Ishikawa (cell line): ENCODE results near the gene ACSM2B.
"Not testable (repeated sequence)": the region's sequence is repeated elsewhere in the genome, so short reads cannot be mapped to it uniquely, and the experiment has no call there.

ENCODE experiments used
- CEBPB ChIP-seq: IDR thresholded peaks from 2 replicates; pipeline ENCODE4 v1.6.1; 2012
- CREB1 ChIP-seq: IDR thresholded peaks from 2 replicates; pipeline ENCODE4 v1.6.1; 2012; ENCODE audit warnings: low read depth
- EGR1 ChIP-seq: IDR thresholded peaks from 2 replicates; pipeline ENCODE4 v1.6.1; 2012
- EP300 ChIP-seq: IDR thresholded peaks from 2 replicates; pipeline ENCODE4 v1.6.1; 2012; ENCODE audit warnings: borderline replicate concordance
- FOXM1 ChIP-seq: IDR thresholded peaks from 2 replicates; pipeline ENCODE4 v1.6.1; 2012; ENCODE audit warnings: low read depth, borderline replicate concordance
- MAX ChIP-seq: IDR thresholded peaks from 2 replicates; pipeline ENCODE4 v1.6.1; 2012
- NFIC ChIP-seq: IDR thresholded peaks from 2 replicates; pipeline ENCODE4 v1.6.1; 2012
- RAD21 ChIP-seq: IDR thresholded peaks from 2 replicates; pipeline ENCODE4 v1.6.1; 2012; ENCODE audit warnings: low read depth
- REST ChIP-seq: IDR thresholded peaks from 2 replicates; pipeline ENCODE4 v1.6.1; 2012; ENCODE audit warnings: low read depth, mild to moderate bottlenecking
- TAF1 ChIP-seq: IDR thresholded peaks from 2 replicates; pipeline ENCODE4 v1.6.1; 2012; ENCODE audit warnings: low read depth, mild to moderate bottlenecking
- TEAD4 ChIP-seq: IDR thresholded peaks from 2 replicates; pipeline ENCODE4 v1.6.1; 2012
- YY1 ChIP-seq: IDR thresholded peaks from 2 replicates; pipeline ENCODE4 v1.6.1; 2012; ENCODE audit warnings: low read depth
- ZBTB7A ChIP-seq: IDR thresholded peaks from 2 replicates; pipeline ENCODE4 v1.6.1; 2012; ENCODE audit warnings: low read depth
- TF ChIP-seq, protein P1 (sequence below): IDR thresholded peaks from 2 replicates; pipeline ENCODE4 v1.6.1; 2012

Gene ACSM2B

DNA sequence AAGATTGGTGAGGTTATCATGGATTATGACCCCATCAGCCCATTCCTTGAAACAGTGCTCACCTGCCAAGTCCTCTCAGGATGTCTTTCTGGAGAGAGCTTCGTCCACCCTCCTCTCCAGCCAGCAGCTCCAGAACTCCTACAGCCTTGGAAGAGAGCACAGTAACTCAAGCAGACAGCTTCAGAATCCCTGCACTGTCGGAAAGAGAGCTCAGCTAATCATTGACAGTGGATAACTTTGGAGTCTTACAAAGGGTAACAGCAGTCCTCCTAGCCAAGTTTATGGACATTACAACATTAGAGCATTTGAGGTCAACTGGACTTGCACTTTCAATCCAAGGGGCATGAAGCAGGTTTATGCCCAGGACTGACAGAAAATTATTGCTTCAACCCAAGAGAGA, at the start of gene ACSM2B:
ACSM2B (minus strand) TSS at position 223 of the 400 bp plus-strand sequence. CDS start 11,522 bp downstream, outside the sequence.
- TF ChIP-seq REST, RAD21, NFIC: not testable (repeated sequence)

GRCh38 chr16:20624882-20625807, 49.0 kb upstream of the ACSM2B start:
- TF ChIP-seq YY1, result no peak
- TF ChIP-seq CEBPB, result no peak
- TF ChIP-seq RAD21, result no peak
- no peak for TF ChIP-seq FOXM1
- TF ChIP-seq TAF1, result no peak
- no peak for TF ChIP-seq ZBTB7A
- TF ChIP-seq EGR1, result no peak
- TF ChIP-seq, protein P1, sequence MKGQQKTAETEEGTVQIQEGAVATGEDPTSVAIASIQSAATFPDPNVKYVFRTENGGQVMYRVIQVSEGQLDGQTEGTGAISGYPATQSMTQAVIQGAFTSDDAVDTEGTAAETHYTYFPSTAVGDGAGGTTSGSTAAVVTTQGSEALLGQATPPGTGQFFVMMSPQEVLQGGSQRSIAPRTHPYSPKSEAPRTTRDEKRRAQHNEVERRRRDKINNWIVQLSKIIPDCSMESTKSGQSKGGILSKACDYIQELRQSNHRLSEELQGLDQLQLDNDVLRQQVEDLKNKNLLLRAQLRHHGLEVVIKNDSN, result no peak
- TF ChIP-seq EP300, result no peak
- TF ChIP-seq TEAD4, result no peak
- no peak for TF ChIP-seq CREB1
- TF ChIP-seq NFIC, result no peak

GRCh38 chr16:20624205-20624604, 48.0 kb upstream of the ACSM2B start:
- TF ChIP-seq TEAD4 (no peak), MAX (no peak), CREB1 (no peak), REST (no peak), ZBTB7A (no peak), NFIC (no peak), YY1 (no peak), EGR1 (no peak), EP300 (no peak), RAD21 (no peak), CEBPB (no peak)
- TF ChIP-seq, protein P1, result no peak

DNA sequence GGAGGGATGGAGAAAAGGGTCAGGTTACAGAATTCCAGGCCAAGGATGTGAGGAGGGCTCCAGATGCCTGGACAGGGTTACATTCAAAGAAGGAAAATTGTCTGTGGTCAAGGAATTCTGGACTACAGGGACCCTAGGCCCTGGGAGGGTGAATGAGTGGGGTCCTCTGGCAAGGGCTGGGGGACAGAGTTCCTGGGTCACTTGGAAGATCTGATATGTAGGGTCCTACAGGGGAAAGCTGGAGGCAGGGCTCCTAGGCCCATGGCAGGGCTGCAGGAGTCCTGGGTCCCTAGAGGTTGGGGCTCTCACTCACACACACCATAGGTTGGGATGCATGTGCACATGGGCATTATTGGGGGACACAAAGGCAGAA, 46.3 kb upstream of the ACSM2B start:
- no peak for TF ChIP-seq EP300
- TF ChIP-seq YY1, result no peak

DNA sequence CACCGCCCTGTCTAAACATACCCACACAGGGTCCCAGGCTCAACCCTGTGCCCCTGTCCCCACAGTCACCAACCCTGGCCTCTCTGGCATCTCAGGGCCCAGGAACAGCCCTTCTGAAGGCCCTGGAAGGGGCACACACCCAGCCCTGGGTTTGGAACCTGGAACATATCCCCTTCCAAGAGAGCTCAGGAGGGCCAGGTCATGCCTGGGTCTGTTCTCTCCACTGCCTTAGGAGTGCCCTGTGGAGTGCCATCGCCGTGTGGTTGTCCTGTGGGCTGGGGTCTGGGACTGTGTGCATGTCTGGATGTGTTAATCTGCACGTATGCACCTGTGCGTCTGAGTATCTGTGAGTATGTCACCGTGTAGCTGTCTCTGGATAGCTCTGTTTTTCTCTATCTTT, 45.2 kb upstream of the ACSM2B start:
- TF ChIP-seq MAX (no peak), FOXM1 (no peak), ZBTB7A (no peak), CEBPB (no peak), NFIC (no peak), TAF1 (no peak), EP300 (no peak), CREB1 (no peak), EGR1 (no peak), RAD21 (no peak)
- TF ChIP-seq, protein P1, result no peak

- TF ChIP-seq REST (no peak), CREB1 (no peak)
These were observed 44.6 kb upstream of the ACSM2B start for GRCh38 chr16:20620770-20621169.
